IgD-negative memory B cell (primary cell): ENCODE results near the gene WARS2. TPM values are rescaled to one million over a fixed set of nuclear protein-coding genes. Genes with fewer than 3 reads are reported as not detected.
A peak's percentile ranks its signal among the peaks of the same experiment; 100 is the strongest.

ENCODE experiments used
- H3K27ac Mint-ChIP-seq, 3 donors: one replicate each; pipeline ENCODE4 v1.8.0; 2020 to 2022; ENCODE audit warnings: mild to moderate bottlenecking in 3 of 3, mixed read lengths in 3 of 3, moderate library complexity in 1 of 3
- H3K27me3 Mint-ChIP-seq: one replicate; pipeline ENCODE4 v1.8.0; 2021; ENCODE audit warnings: mixed read lengths
- H3K36me3 Mint-ChIP-seq: one replicate; pipeline ENCODE4 v1.8.0; 2020; ENCODE audit warnings: mild to moderate bottlenecking, mixed read lengths
- H3K4me1 Mint-ChIP-seq, 3 donors: one replicate each; pipeline ENCODE4 v1.8.0; 2020 to 2022; ENCODE audit warnings: mixed read lengths in 3 of 3, mild to moderate bottlenecking in 1 of 3
- H3K4me3 Mint-ChIP-seq, 4 donors: one replicate each; pipeline ENCODE4 v1.8.0; 2020 to 2022; ENCODE audit warnings: mild to moderate bottlenecking in 4 of 4, mixed read lengths in 4 of 4, moderate library complexity in 3 of 4
- H3K9me3 Mint-ChIP-seq, 3 donors: one replicate each; pipeline ENCODE4 v1.8.0; 2020 to 2021; ENCODE audit warnings: mixed read lengths in 3 of 3, mild to moderate bottlenecking in 1 of 3
- polyA plus RNA-seq: library from polyadenylated mRNA; unstranded; fragments of 300-500 nt; fragmentation: Illumina TruSeq; gene quantifications from one replicate; pipeline ENCODE4 v1.2.3, GENCODE V29; 2021

Gene WARS2
- polyA plus RNA-seq, 1 donor from 2014 or later: 12.1 TPM

- H3K36me3 Mint-ChIP-seq: peaks cover 16% of the 10 kb centered on the region
- H3K27ac Mint-ChIP-seq: peak overlapping the region in 1 of 3 donors; percentile 68
- H3K9me3 Mint-ChIP-seq: peaks cover 0 to 1% (median 0%) of the 10 kb centered on the region in 3 donors
- no peak overlapping the region for H3K4me3 Mint-ChIP-seq
- no peaks in the 10 kb centered on the region for H3K4me1 Mint-ChIP-seq
- no peaks in the 10 kb centered on the region for H3K27me3 Mint-ChIP-seq
These were observed 93.5 kb downstream of the WARS2 start for GRCh38 chr1:119046785-119047438.

DNA sequence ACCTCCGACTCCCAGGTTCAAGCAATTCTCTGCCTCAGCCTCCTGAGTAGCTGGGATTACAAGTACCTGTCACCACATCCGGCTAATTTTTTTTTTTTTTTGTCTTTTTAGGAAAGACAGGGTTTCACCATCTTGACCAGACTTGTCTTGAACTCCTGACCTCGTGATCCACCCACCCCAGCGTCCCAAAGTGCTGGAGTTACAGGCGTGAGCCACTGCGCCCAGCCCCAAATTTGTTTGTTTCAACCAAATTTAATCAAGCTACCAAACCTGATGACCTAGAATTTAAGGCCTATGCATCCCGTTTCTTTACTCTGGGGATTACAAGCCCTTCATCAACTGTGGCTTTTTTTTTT, 94.0 kb downstream of the WARS2 start:
- H3K9me3 Mint-ChIP-seq: peaks cover 0 to 1% (median 0%) of the 10 kb centered on the region in 3 donors
- no peak overlapping the region for H3K4me3 Mint-ChIP-seq
- H3K27me3 Mint-ChIP-seq: no peaks in the 10 kb centered on the region
- peaks cover 16% of the 10 kb centered on the region for H3K36me3 Mint-ChIP-seq
- H3K27ac Mint-ChIP-seq: no peak overlapping the region
- H3K4me1 Mint-ChIP-seq: no peaks in the 10 kb centered on the region

GRCh38 chr1:119045096-119045746, 95.2 kb downstream of the WARS2 start:
- peaks cover 0 to 1% (median 0%) of the 10 kb centered on the region in 3 donors for H3K9me3 Mint-ChIP-seq
- H3K27ac Mint-ChIP-seq: no peak overlapping the region
- no peaks in the 10 kb centered on the region for H3K27me3 Mint-ChIP-seq
- H3K36me3 Mint-ChIP-seq: peaks cover 16% of the 10 kb centered on the region
- H3K4me1 Mint-ChIP-seq: no peaks in the 10 kb centered on the region
- no peak overlapping the region for H3K4me3 Mint-ChIP-seq

DNA sequence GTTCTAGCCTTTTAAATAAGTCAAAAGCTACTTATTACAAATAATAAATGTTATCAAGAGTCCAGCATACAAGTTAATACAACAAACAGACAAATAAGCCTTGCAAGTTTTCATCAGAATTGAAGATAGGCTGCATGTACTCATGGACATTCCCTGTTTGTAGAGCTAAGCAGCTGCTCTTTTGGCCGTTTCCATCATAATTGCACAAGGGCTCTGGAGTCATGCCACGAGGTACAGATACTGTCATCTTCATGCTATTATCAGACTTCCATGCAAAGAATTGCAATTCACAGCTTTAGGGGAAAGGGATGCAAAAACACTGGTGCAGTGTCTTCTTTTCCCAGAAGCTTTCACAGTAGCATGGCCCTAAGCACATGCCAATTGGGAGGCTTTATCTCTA, 99.5 kb downstream of the WARS2 start:
- Mint-ChIP-seq H3K27me3 (no peaks in the 10 kb centered on the region), H3K4me1 (no peaks in the 10 kb centered on the region), H3K36me3 (peaks cover 29% of the 10 kb centered on the region), H3K9me3 (no peaks in the 10 kb centered on the region), H3K27ac (no peak overlapping the region), H3K4me3 (no peak overlapping the region)

DNA sequence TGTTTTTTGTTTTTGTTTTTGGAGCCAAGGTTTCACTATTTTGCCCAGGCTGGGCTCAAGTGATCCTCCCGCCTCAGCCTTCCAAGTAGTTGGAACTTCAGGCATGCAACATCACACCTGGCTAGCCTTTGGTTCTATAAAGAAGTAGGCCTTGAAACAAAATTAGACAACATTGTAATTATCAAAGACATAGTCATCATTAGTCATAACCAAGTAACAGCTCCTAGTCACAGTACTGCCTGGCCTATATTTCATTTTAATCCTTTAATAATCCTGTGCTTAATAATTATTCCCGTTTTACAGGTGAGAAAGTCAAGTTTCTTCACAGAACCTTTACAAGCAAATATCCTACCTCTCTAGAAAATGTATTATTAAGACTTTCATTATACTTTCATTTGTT, 100.0 kb downstream of the WARS2 start:
- Mint-ChIP-seq H3K36me3 (peaks cover 28% of the 10 kb centered on the region), H3K9me3 (no peaks in the 10 kb centered on the region)

GRCh38 chr1:119038363-119038762, 102.1 kb downstream of the WARS2 start:
- H3K27me3 Mint-ChIP-seq: no peaks in the 10 kb centered on the region
- H3K9me3 Mint-ChIP-seq: no peaks in the 10 kb centered on the region
- peaks cover 36% of the 10 kb centered on the region for H3K36me3 Mint-ChIP-seq
- no peak overlapping the region for H3K4me3 Mint-ChIP-seq
- no peaks in the 10 kb centered on the region for H3K4me1 Mint-ChIP-seq
- H3K27ac Mint-ChIP-seq: no peak overlapping the region

More for the DNA sequence above, 100.0 kb downstream of the WARS2 start:
- Mint-ChIP-seq H3K27me3 (no peaks in the 10 kb centered on the region), H3K4me3 (no peak overlapping the region), H3K4me1 (no peaks in the 10 kb centered on the region), H3K27ac (no peak overlapping the region)

DNA sequence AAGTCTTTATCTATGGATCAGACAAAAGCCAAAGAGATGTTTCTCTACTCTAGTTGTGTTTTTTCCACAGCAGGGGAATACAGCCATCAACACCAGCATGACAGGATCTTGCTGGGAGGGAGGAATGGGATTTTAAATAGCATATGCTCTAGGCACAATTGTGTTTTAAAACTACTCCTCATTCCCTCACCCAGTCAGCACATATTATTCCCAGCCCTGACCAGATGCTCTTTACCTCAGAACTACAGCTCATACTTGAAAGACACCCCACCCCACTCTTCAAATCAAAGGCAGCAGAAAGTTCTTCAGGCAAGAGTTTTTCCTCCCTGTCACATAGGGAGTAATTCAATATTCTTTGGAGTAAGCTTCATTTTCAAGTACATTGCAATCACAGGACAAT, 106.1 kb downstream of the WARS2 start:
- Mint-ChIP-seq H3K27me3 (no peaks in the 10 kb centered on the region), H3K4me3 (no peak overlapping the region), H3K9me3 (peaks cover 0 to 2% (median 0%) of the 10 kb centered on the region in 3 donors), H3K36me3 (peaks cover 30% of the 10 kb centered on the region), H3K4me1 (no peaks in the 10 kb centered on the region), H3K27ac (no peak overlapping the region)

DNA sequence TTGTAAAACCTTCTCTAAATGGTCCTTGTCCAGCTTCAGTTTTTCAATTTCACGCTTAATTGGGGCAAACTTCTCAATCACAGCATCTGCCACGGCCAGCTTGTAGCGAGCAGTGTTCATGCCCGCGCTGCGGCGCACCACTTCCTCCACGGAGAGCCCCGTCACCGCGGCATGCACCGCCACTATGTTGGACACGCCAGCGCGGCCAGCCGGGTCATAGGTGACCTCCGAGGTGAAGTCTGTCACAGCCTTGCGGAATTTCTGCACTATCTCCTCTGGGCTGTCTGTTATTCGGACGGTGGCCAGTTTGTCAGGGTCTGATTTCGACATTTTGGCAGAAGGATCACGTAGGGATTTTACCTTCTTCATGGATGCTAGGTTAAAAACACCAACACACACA, 107.5 kb downstream of the WARS2 start:
- Mint-ChIP-seq H3K27ac (no peak overlapping the region), H3K27me3 (no peaks in the 10 kb centered on the region), H3K4me1 (no peaks in the 10 kb centered on the region), H3K36me3 (peaks cover 26% of the 10 kb centered on the region), H3K9me3 (peaks cover 0 to 2% (median 0%) of the 10 kb centered on the region in 3 donors), H3K4me3 (no peak overlapping the region)

- Mint-ChIP-seq H3K4me1 (no peaks in the 10 kb centered on the region), H3K4me3 (no peak overlapping the region), H3K27me3 (no peaks in the 10 kb centered on the region), H3K36me3 (peaks cover 6% of the 10 kb centered on the region), H3K27ac (no peak overlapping the region), H3K9me3 (peaks cover 0 to 4% (median 3%) of the 10 kb centered on the region in 3 donors)
These were observed 112.7 kb downstream of the WARS2 start for GRCh38 chr1:119027759-119028158.

- Mint-ChIP-seq H3K27ac (no peak overlapping the region), H3K9me3 (peaks cover 0 to 5% (median 5%) of the 10 kb centered on the region in 3 donors), H3K36me3 (peaks cover 6% of the 10 kb centered on the region), H3K27me3 (no peaks in the 10 kb centered on the region), H3K4me3 (no peak overlapping the region), H3K4me1 (no peaks in the 10 kb centered on the region)
These were observed 113.5 kb downstream of the WARS2 start for GRCh38 chr1:119026956-119027355.

- Mint-ChIP-seq H3K4me3 (no peak overlapping the region), H3K27me3 (peaks cover 8% of the 10 kb centered on the region), H3K27ac (no peak overlapping the region), H3K9me3 (peaks cover 2 to 6% (median 5%) of the 10 kb centered on the region in 3 donors), H3K4me1 (no peaks in the 10 kb centered on the region), H3K36me3 (peaks cover 4% of the 10 kb centered on the region)
These were observed 124.9 kb downstream of the WARS2 start for GRCh38 chr1:119015547-119015946.

DNA sequence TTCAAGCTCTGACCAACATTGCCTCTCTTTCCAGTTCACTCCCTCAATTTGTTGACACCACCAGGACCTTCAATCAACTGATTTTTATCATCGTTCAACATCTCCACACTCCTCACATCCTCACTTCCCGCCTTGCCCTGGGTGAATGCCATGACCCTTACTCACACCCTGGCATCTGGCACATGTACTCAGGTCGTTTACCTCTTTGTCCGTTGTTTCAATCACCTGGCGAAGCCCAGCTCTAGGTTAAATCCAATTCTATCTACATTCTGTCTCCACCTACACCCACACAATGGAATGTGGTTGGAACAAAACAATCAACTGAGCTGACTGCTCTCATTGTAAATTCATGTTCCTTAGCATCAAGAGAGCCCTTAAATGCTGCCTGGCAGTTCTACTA, 128.1 kb downstream of the WARS2 start:
- H3K27me3 Mint-ChIP-seq: peaks cover 22% of the 10 kb centered on the region
- H3K4me1 Mint-ChIP-seq: peaks cover 5 to 7% (median 5%) of the 10 kb centered on the region in 3 donors
- peaks cover 4% of the 10 kb centered on the region for H3K36me3 Mint-ChIP-seq
- no peak overlapping the region for H3K27ac Mint-ChIP-seq
- H3K4me3 Mint-ChIP-seq: no peak overlapping the region
- H3K9me3 Mint-ChIP-seq: peaks cover 2 to 6% (median 5%) of the 10 kb centered on the region in 3 donors

- no peak overlapping the region for H3K4me3 Mint-ChIP-seq
- peaks cover 2 to 6% (median 5%) of the 10 kb centered on the region in 3 donors for H3K9me3 Mint-ChIP-seq
- peaks cover 26% of the 10 kb centered on the region for H3K27me3 Mint-ChIP-seq
- H3K4me1 Mint-ChIP-seq: peaks cover 5 to 7% (median 5%) of the 10 kb centered on the region in 3 donors
- peaks cover 4% of the 10 kb centered on the region for H3K36me3 Mint-ChIP-seq
- no peak overlapping the region for H3K27ac Mint-ChIP-seq
These were observed 128.7 kb downstream of the WARS2 start for GRCh38 chr1:119011706-119012105.

GRCh38 chr1:119011116-119011515, 129.3 kb downstream of the WARS2 start:
- Mint-ChIP-seq H3K27me3 (peaks cover 31% of the 10 kb centered on the region), H3K27ac (no peak overlapping the region), H3K9me3 (peaks cover 2 to 6% (median 5%) of the 10 kb centered on the region in 3 donors), H3K36me3 (peaks cover 4% of the 10 kb centered on the region), H3K4me3 (no peak overlapping the region), H3K4me1 (peaks cover 5 to 7% (median 5%) of the 10 kb centered on the region in 3 donors)

DNA sequence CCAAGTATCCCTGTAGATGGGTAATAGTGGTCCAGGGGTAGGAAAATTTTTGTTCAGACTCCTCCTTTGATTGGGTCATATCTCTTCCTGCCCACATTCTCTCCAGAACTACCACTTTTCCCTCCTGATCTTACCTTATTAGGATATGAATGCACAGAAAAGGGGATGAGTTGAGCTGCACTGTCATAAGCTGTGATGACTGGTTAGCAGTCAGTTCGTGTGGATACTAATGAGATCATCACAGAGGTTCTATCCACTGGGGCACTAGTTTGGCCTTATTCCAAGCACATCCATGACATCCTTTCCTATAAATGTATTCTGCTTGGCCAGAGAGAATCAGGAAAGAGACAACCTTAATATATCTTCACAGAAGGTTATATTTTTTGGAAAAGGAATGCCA, 130.3 kb downstream of the WARS2 start:
- Mint-ChIP-seq H3K4me1 (peaks cover 5 to 7% (median 7%) of the 10 kb centered on the region in 3 donors), H3K9me3 (peaks cover 2 to 10% (median 10%) of the 10 kb centered on the region in 3 donors), H3K4me3 (no peak overlapping the region), H3K36me3 (peaks cover 4% of the 10 kb centered on the region), H3K27me3 (peaks cover 37% of the 10 kb centered on the region), H3K27ac (no peak overlapping the region)

DNA sequence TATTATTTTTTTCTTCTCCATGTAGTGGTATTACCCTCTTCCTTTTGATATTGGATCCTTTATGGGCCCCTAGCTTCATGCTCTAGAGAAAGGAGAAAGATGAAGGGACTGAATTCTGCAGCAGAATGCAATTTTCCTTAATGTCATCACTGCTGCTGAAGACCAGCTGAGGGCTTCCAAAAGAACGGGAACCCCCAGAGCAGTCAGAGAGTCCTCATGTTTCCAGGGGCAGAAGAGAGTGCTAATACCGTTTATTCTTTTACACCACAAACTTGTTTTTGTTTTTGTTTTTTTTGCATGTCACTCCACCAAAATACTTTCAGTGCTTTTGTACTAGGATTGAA, 131.2 kb downstream of the WARS2 start:
- H3K9me3 Mint-ChIP-seq: peaks cover 0 to 8% (median 5%) of the 10 kb centered on the region in 3 donors
- peak overlapping the region in 1 of 3 donors; percentile 65 for H3K27ac Mint-ChIP-seq
- peaks cover 40% of the 10 kb centered on the region for H3K27me3 Mint-ChIP-seq
- H3K4me1 Mint-ChIP-seq: peaks cover 5 to 7% (median 7%) of the 10 kb centered on the region in 3 donors
- H3K4me3 Mint-ChIP-seq: peak overlapping the region in 1 of 4 donors; percentile 72
- H3K36me3 Mint-ChIP-seq: peaks cover 2% of the 10 kb centered on the region
